Umbilical cord (tissue), 2 donors: ENCODE measurements around the gene RCBTB1. TPM values are rescaled to one million over a fixed set of nuclear protein-coding genes. Genes with fewer than 3 reads are reported as not detected.
A peak's percentile ranks its signal among the peaks of the same experiment; 100 is the strongest.
"Not testable (repeated sequence)": the region's sequence is repeated elsewhere in the genome, so short reads cannot be mapped to it uniquely, and the experiment has no call there.

Source experiments
- DNase-seq: peaks from one replicate; pipeline ENCODE4 v3.0.0-alpha.2; 2015; ENCODE audit warnings: low spot score
- total RNA-seq: library from RNA; depleted of rRNA; stranded (reverse); fragments of >200 nt; gene quantifications from one replicate; pipeline ENCODE4 v1.2.3, GENCODE V29; 2014; ENCODE audit warnings: low replicate concordance; ENCODE audit not compliant: insufficient read depth

RCBTB1 gene
- total RNA-seq, 1 donor from 2014 or later: 6.7 TPM

DNA sequence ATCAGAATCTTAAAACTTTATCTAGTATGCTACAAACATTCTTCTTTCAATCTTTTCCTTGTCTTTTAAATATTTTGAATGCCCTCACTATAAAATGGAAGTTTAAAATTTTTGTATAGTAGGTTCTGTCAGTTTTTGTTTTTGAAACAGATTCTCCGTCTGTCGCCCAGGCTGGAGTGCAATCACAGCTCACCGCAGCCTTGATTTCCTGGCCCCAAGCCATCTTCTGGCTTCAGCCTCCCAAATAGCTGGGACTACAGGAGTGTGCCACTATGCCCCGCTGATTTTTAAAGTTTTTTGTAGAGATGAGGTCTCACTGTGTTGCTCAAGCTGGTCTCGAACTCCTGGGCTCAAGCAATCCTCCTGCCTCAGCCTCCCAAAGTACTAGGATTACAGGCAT is 68.9 kb downstream of the RCBTB1 start:
- DNase-seq: no peak

DNA sequence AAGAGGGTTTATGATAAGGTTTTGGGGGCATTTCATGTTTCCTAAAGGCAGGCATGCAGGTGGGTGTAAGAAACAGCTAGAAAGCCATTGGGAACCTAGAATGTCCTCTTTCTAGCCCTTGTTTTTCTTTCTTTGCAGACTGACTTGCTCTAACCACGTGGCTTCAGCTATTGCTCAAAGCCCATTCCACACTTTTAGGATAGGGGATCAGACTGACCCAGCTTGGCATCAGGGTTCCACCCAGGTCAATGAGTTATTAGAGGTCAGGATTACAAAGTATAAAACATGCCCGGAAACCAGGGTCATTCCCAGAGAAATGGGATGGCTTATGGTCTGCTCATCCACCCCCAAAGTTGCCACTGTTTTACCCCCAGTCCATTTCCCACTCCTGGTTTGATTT is 72.8 kb downstream of the RCBTB1 start:
- DNase-seq: no peak

DNA sequence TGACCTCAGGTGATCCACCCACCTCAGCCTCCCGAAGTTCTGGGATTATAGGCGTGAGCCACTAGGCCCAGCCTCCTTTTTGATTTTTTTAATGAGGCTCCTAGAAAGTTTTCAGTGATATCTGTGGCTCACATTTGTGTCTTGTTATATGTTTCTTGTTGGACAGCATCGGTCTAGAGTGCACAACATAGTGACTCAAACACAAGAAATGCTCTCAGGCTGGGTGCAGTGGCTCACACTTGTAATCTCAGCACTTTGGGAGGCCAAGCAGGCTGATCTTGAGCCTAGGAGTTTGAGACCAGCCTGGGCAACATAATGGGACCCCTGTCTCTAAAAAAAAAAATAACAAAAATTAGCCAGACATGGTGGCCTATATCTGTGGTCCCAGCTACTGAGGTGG is 81.4 kb downstream of the RCBTB1 start:
- no peak for DNase-seq

DNA sequence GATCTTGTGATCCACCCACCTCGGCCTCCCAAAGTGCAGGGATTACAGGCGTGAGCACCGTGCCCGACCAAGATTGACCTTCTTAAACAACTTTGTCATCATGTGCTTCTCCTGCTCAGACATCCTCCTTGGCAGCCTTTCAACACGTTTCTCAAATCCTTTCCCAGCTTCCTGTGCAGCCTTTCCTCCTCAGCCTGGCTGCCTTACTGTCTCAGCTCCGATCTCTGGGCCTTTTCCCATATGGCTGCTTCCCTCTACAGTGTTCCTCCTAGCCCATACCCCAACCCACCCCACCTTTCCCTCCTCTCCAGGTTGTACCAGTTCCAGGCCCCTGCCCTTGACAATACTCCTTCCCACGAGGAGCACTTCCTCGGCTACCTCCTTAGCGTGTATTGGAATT is 82.4 kb downstream of the RCBTB1 start:
- DNase-seq: no peak

DNA sequence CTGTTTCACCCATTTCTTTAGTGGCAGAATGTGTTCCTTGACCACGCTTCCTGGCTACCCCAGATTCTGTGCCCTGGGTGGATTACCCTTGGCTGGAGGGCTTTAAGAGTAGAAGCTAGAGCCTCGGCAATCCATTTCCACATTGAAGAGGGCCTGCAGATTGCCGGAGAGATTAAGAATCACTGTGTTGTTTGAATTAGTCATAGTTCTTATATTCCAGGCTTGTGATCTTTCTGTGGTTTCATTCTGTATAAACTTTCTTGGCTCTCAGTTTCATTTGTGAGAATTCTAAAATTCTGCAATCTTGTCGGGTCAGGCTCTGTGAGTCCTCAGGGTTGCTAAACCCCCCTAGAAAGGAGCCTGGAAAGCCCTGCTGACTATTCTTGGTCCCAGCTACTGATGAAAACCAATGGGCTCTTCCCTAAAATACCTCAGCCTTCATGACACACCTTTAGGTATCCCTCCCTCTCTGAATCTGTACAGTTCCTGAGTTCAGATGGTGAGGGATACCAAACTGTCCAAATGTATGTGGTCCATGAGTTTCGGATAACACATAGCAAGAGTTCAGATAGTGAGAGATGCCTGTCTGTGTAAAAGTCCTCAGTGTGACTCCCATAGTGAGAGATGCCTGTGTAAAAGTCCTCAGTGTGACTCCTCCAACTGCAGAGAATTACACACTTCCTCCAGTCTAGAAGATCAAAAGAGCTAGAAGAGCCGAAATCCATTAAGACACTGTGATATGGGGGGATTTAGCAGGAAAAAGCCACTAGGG is 85.3 kb downstream of the RCBTB1 start:
- DNase-seq: peak; percentile 11

DNA sequence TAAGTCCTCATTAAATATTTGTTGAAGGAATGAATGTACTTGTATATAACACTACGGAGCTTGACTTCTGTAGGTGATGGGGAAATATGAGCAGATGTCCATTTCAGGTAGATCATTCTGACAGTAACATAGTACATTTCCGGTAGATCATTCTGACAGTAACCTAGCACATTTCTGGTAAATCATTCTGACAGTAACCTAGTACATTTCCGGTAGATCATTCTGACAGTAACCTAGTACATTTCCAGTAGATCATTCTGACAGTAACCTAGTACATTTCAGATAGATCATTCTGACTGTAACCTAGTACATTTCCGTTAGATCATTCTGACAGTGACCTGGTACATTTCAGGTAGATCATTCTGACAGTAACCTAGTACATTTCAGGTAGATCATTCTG is 87.2 kb downstream of the RCBTB1 start:
- DNase-seq: no peak

DNA sequence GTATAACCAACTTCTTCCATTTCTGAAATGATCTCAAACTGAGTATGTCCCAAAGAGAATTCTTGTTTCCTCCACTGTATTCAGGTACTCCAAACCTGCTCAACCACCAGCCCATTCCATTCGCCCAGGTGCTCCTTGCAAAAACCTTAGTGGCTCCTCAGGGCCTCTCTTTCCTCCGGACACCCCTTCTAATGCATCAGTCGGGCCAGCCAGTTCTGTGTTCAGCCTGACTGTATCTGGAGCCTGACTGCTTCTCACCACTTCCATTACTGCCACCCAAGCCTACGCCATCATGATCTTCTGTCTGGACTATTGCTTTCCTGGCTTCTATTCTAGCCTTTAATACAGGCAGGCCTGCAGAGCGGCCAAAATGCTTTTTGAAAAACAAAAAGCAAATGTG is 88.1 kb downstream of the RCBTB1 start:
- no peak for DNase-seq

DNA sequence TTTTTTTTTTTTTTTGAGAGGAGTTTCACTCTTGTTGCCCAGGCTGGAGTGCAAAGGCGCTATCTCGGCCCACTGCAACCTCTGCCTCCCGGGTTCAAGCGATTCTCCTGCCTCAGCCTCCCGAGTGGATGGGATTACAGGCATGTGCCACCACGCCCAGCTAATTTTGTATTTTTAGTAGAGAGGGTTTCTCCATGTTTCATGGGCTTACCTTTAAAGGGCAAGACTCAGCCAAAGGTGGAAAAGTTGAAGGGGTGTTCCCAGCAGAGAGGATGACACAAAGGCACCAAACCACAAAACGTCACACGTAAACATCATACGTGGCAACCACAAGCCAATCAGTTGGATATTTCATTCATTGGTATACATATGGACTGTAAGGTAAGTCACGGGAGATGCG is 88.5 kb downstream of the RCBTB1 start:
- DNase-seq: not testable (repeated sequence)

DNA sequence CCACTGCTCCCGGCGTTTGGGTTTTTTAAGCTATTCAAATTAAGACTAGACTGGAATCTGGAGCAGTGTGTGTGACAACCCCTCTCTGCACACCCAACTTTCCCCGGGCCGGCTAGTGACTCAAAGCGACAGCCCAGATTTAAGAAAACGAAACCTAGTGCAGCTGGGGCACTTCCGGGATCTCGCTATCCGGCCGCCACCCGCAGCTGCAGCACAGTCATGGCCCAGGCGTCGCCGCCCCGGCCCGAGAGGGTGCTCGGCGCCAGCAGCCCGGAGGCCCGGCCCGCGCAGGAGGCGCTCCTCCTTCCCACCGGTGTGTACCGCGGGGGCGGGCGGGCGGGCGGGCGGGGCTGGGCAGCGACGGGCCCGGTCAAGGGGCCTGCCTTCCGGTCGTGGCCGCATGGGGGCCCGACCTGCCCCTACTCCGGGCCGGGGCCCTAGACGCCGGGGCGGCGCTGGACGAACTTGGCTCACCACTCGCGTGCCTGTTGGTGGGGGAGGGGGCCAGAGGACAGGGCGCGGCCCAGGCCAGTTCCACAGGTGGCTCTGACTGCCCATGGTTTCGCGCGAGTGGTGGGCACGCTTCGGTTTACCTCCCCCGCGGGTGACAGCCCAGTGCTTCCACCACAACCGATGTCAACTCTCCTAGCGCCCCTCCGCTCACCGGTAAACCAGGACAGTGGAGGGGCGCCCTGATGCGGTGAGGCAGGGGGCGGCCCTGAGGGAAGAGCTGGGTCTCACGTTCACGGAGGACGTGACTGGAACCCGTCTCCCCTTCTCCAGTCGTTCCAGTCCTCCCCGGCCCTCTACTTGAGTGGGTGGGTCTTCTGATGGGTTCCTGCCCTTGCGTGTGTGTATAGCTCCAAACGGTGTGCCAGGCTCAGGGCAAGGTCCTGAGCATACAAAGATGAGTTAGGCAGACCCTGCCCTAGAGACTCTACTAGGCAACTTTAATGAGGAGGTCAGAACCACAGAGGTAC is 89.3 kb downstream of the RCBTB1 start, which contains the start of gene PHF11:
TSS of gene PHF11 (plus strand) at position 171 of the 980 bp plus-strand sequence. CDS start at position 220, 49 bp downstream.
- DNase-seq: peak; percentile 77

DNA sequence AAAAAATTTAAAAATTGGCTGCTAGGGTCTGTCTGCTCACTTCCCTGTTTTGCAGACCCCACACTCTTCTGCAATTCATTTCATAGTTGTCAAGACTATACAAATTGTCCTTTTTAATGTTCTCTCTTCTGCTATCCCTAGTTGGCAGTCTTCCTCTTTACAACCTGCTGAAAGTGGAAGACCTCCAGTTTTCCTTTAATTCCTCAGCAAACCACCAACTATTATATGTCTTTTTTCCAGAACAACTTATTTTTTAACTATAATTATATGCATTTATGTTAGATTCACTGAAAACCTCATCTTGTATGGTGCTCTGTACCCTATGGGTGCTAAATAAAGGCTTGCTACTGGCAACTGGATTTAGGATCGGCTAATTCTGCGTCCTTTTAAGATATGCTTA is 90.7 kb downstream of the RCBTB1 start:
- DNase-seq: no peak

DNA sequence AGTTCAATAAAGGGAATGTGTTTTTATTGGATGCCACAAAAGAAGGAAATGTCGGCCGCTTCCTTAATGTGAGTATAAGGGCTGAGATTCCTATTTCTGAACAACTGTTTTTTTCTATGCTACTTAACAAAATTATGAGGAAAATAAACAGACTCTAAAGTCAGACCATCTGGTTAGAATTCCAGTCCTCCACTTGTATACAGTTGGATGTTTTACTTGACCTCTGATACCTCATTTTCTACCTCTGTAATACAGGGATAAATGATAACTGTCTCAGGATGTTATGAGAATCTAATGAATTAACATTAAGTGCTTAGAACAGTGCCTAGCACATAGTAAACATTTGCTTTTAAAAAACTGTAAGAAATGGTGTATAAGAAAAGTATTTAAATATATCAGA is 96.8 kb downstream of the RCBTB1 start:
- no peak for DNase-seq

Other genes starting within 250 kb of the RCBTB1 start
- gene CAB39L, start 141.5 kb downstream of the RCBTB1 start, total RNA-seq: 8.2 TPM
- 9.4 TPM for gene SETDB2, start 141.3 kb downstream of the RCBTB1 start, total RNA-seq
- gene PHF11, start 89.6 kb downstream of the RCBTB1 start, total RNA-seq: 16.6 TPM
- 2.9 TPM for gene ARL11, start 42.9 kb upstream of the RCBTB1 start, total RNA-seq
- 29.4 TPM for gene EBPL, start 105.9 kb upstream of the RCBTB1 start, total RNA-seq
- 44.3 TPM for gene KPNA3, start 207.1 kb upstream of the RCBTB1 start, total RNA-seq